ENCODE results near the gene PIM2.

The PIM2 gene

DNA sequence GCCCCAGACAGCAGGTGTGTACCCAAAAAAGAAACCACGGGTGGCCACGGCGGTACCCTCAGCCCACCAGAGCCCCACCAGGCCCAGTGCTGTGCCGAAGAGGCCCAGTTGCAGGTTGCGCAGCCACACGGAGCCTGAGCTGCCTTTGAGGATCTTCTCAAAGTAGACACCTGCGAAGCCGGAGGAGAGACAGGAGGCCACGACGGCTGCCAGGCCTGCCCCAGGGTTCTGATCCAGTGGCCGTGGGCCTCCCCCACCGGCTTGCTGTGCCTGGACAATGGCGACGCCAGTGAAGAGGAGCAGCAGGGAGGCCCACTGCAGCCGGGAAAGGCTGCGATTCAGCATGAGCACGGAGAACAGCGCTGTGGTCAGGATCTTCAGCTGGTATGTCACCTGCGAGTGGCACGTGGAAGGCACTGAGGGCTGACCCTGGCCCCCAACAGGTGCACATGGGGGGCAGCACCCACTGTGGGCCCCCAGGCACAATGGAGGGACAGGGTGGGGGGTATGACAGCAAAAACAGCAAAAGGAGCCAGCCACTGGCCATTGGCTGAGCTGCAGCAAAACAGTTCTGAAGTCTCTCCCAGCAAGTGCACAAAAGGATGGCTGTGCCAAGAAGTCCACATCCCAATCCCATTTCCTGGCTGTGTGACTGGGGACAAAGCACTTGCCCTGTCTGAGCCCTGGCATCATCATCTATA is 13.6 kb downstream of the PIM2 start:
- TF ChIP-seq TAF1 (IDR thresholded peaks at IDR 0.05; ENCODE audit: borderline replicate concordance, insufficient read depth, low read length) (no peak), SIN3A (IDR thresholded peaks at IDR 0.05; ENCODE audit: borderline replicate concordance, insufficient read depth, low read length) (no peak)

DNA sequence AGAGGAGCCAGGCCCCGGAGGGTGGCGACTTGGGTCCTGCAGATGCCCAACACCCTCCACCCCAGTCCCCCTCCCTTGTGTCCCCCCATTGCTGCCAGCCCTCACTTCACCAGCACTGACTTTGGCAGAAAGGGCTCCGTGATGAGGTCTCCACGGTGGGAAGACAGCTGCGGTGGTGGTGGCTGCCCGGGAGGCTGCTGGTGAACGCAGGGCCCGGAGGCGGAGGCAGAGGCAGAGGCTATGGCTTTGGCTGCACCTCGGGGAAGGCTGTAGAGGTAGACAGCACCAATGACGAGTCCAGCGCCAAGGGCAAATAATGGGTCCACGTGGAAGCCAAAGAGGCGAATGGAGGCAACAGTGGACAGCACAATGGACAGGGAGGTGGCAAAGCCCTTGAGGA is 14.2 kb downstream of the PIM2 start:
- TF ChIP-seq SIN3A (IDR thresholded peaks at IDR 0.05; ENCODE audit: borderline replicate concordance, insufficient read depth, low read length) = no peak
- TF ChIP-seq TAF1 (IDR thresholded peaks at IDR 0.05; ENCODE audit: borderline replicate concordance, insufficient read depth, low read length) = no peak
- TF ChIP-seq FOXP2 (optimal IDR thresholded peaks at IDR 0.05; ENCODE audit: borderline replicate concordance, extremely low read depth, extremely low read length, insufficient read depth) = no peak
- TF ChIP-seq, protein P1, sequence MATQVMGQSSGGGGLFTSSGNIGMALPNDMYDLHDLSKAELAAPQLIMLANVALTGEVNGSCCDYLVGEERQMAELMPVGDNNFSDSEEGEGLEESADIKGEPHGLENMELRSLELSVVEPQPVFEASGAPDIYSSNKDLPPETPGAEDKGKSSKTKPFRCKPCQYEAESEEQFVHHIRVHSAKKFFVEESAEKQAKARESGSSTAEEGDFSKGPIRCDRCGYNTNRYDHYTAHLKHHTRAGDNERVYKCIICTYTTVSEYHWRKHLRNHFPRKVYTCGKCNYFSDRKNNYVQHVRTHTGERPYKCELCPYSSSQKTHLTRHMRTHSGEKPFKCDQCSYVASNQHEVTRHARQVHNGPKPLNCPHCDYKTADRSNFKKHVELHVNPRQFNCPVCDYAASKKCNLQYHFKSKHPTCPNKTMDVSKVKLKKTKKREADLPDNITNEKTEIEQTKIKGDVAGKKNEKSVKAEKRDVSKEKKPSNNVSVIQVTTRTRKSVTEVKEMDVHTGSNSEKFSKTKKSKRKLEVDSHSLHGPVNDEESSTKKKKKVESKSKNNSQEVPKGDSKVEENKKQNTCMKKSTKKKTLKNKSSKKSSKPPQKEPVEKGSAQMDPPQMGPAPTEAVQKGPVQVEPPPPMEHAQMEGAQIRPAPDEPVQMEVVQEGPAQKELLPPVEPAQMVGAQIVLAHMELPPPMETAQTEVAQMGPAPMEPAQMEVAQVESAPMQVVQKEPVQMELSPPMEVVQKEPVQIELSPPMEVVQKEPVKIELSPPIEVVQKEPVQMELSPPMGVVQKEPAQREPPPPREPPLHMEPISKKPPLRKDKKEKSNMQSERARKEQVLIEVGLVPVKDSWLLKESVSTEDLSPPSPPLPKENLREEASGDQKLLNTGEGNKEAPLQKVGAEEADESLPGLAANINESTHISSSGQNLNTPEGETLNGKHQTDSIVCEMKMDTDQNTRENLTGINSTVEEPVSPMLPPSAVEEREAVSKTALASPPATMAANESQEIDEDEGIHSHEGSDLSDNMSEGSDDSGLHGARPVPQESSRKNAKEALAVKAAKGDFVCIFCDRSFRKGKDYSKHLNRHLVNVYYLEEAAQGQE (IDR thresholded peaks at IDR 0.05; ENCODE audit: insufficient read depth in 1 of 2, low read depth in 2 of 2, low read length in 2 of 2) = no peak
- no peak for TF ChIP-seq POLR2AphosphoS5 (IDR thresholded peaks at IDR 0.05; ENCODE audit: low read depth, low read length)

DNA sequence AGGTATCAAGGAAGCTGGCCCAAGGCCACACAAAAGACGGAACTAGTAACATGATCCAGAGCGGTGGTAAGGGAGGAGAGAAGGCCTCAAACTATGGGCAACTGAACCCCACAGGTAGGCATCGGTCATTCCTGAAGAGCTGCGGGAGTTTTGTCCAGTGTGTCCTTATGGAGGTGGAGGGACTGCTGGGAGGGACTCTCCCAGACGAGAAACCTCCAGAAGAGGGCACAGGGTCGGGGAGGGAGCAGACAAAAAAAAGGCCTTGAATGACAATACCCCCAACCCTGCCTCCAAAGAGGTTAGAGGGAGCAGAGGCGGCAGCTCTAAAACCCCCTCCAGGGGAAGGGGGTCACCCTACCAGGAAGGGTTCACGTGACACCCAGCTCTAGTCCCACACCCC is 14.6 kb downstream of the PIM2 start:
- TF ChIP-seq FOXP2 (optimal IDR thresholded peaks at IDR 0.05; ENCODE audit: borderline replicate concordance, extremely low read depth, extremely low read length, insufficient read depth) (no peak), POLR2AphosphoS5 (IDR thresholded peaks at IDR 0.05; ENCODE audit: low read depth, low read length) (no peak; the same call in 1 of the 2 replicates), SIN3A (IDR thresholded peaks at IDR 0.05; ENCODE audit: borderline replicate concordance, insufficient read depth, low read length) (no peak), TAF1 (IDR thresholded peaks at IDR 0.05; ENCODE audit: borderline replicate concordance, insufficient read depth, low read length) (no peak)
- TF ChIP-seq, protein P1 (IDR thresholded peaks at IDR 0.05; ENCODE audit: insufficient read depth in 1 of 2, low read depth in 2 of 2, low read length in 2 of 2) = no peak

DNA sequence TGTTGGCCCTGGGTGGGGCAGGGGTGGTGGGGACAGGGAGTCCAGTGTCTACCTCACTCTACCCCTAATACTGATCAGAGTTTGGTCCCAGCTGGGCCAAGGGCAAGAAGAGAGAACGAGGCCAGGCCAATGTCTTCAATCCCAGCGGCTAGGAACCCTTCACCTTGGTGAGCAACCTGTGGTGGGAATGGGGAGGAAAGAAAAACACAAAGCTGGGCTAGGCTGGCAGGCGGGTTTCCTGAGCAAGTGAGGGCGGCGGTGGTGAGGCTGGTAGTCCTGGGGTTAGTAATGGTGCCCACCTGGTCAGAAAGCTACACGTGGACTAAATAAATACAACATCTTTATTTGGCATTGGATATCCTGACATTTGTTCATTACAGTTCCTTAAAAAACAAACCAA is 15.5 kb downstream of the PIM2 start:
- no peak for TF ChIP-seq SIN3A (IDR thresholded peaks at IDR 0.05; ENCODE audit: borderline replicate concordance, insufficient read depth, low read length)
- no peak for TF ChIP-seq TAF1 (IDR thresholded peaks at IDR 0.05; ENCODE audit: borderline replicate concordance, insufficient read depth, low read length)
- TF ChIP-seq FOXP2 (optimal IDR thresholded peaks at IDR 0.05; ENCODE audit: borderline replicate concordance, extremely low read depth, extremely low read length, insufficient read depth) = no peak
- TF ChIP-seq POLR2AphosphoS5 (IDR thresholded peaks at IDR 0.05; ENCODE audit: low read depth, low read length) = no peak
- TF ChIP-seq, protein P1 (IDR thresholded peaks at IDR 0.05; ENCODE audit: insufficient read depth in 1 of 2, low read depth in 2 of 2, low read length in 2 of 2) = no peak

DNA sequence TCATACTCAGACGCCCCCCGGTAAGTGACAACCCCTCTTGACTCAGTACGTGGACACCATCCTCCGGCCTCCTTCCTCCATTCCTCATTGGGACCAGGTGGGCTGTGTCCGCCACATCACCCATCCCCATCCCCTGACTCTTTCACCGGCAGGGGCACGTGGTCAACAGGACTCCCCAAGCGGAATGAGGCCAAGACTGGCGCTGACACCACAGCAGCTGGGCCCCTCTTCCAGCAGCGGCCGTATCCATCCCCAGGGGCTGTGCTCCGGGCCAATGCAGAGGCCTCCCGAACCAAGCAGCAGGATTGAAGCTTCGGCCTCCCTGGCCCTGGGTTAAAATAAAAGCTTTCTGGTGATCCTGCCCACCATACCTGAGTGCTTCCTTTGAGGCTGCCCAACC is 16.0 kb downstream of the PIM2 start:
- no peak for TF ChIP-seq FOXP2 (optimal IDR thresholded peaks at IDR 0.05; ENCODE audit: borderline replicate concordance, extremely low read depth, extremely low read length, insufficient read depth)
- no peak for TF ChIP-seq POLR2AphosphoS5 (IDR thresholded peaks at IDR 0.05; ENCODE audit: low read depth, low read length)
- TF ChIP-seq TAF1 (IDR thresholded peaks at IDR 0.05; ENCODE audit: borderline replicate concordance, insufficient read depth, low read length) = no peak
- no peak for TF ChIP-seq SIN3A (IDR thresholded peaks at IDR 0.05; ENCODE audit: borderline replicate concordance, insufficient read depth, low read length)
- TF ChIP-seq, protein P1 (IDR thresholded peaks at IDR 0.05; ENCODE audit: insufficient read depth in 1 of 2, low read depth in 2 of 2, low read length in 2 of 2) = no peak

Data from PFSK-1 (cell line).